Lower leg skin (tissue), 4 donors: ENCODE measurements around the gene MED27. TPM values are rescaled to one million over a fixed set of nuclear protein-coding genes. Genes with fewer than 3 reads are reported as not detected.

Source experiments
- DNase-seq, 2 donors: peaks; one replicate each; pipeline ENCODE4 v3.0.0-alpha.2; 2019; ENCODE audit warnings: low spot score in 2 of 2
- H3K4me3 ChIP-seq: fragments of 200-600 bp; sonication (generic); 2 replicates; pipeline ENCODE4 v1.5.1; 2017; ENCODE audit warnings: mild to moderate bottlenecking, low read depth; ENCODE audit not compliant: poor library complexity, severe bottlenecking
- CTCF ChIP-seq, 3 donors: fragments of 450-650 bp; IDR thresholded peaks; one replicate each; pipeline ENCODE4 v1.5.1; 2016; ENCODE audit warnings: antibody characterized with exemption in 3 of 3, mild to moderate bottlenecking in 3 of 3, moderate library complexity in 2 of 3
- POLR2A ChIP-seq, 2 donors: fragments of 450-650 bp; IDR thresholded peaks; one replicate each; pipeline ENCODE4 v1.6.1; 2016 to 2017; ENCODE audit warnings: antibody characterized with exemption in 2 of 2, mild to moderate bottlenecking in 1 of 2, moderate library complexity in 1 of 2
- WGBS, 2 donors: methylation state at CpG; one replicate each; pipeline ENCODE4 v1.1.5; 2018; 5-methylcytosine and 5-hydroxymethylcytosine counted together
- intact Hi-C: fragments of 100-400 bp; cut with DNase I; formaldehyde crosslinking; loops from one replicate; pipeline ENCODE4 v1.15.0; 2023; ENCODE audit warnings: low total_unique reads
- total RNA-seq, 4 donors: library from RNA; depleted of rRNA; stranded (reverse); fragments of >200 nt; gene quantifications; one replicate each; pipeline ENCODE4 v1.1.0, GENCODE V29; 2016

The MED27 gene
- total RNA-seq, 4 donors from 2014 or later: 15.4 to 20.3 (median 16.5) TPM

DNA sequence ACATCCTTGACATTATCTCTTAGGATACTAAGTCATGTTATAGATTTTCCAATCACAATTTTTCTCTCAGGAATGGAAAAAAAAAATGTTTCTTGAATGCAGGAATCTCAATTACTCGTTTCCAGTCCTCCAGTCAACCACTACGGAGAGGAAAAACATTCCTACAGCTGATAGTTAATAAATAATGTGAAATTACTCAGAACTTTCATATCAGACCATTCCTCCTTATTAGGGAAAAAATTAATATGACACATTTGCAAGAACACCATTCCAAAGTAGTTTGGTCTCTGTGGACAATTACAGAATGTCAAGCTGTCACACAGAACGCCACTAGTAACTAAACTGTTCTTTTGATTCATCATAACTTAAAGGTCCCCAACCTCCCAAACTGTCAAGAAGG is 31.5 kb downstream of the MED27 start:
- no peak overlapping the region for H3K4me3 ChIP-seq
- whole genome bisulfite sequencing, 2 donors: 89 to 92% methylated on average over 3 of the region's 3 CpGs
- intact Hi-C loops: no loop called here
- no peak for DNase-seq
- TF ChIP-seq CTCF (IDR thresholded peaks at IDR 0.05) (no peak), POLR2A (IDR thresholded peaks at IDR 0.05) (no peak)

DNA sequence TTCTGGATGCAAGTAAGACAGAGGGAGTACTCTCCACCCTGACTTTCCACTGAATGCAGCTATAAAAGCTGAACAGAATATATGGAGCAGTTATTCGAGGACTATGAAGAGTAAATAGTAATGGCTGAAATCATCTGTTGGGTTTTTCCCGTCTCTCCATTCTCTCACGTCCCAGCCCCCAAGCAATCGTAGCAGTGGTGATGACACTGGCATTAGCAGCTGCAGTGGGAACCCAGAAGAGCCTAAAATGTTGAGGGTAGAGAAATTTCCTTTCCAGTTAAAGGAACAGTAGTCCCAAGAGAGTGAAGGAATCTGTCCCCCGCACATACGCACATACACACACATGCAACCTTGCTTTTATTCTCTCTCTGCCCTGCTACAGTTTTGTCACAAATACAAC is 33.2 kb downstream of the MED27 start:
- no peak for TF ChIP-seq POLR2A (IDR thresholded peaks at IDR 0.05)
- no peak for TF ChIP-seq CTCF (IDR thresholded peaks at IDR 0.05)
- intact Hi-C loops: no loop called here
- WGBS, 2 donors: 60 to 71% methylated on average over 6 of the region's 6 CpGs
- DNase-seq: no peak
- H3K4me3 ChIP-seq: no peak overlapping the region

- WGBS, 2 donors: 93 to 96% methylated on average over 8 of the region's 8 CpGs
- no peak overlapping the region for H3K4me3 ChIP-seq
- no peak for DNase-seq
- TF ChIP-seq CTCF (IDR thresholded peaks at IDR 0.05): no peak
- TF ChIP-seq POLR2A (IDR thresholded peaks at IDR 0.05): no peak
- intact Hi-C loops: no loop called here
Measured at GRCh38 chr9:132044176-132044875, 35.3 kb downstream of the MED27 start.

- TF ChIP-seq CTCF (IDR thresholded peaks at IDR 0.05) (no peak), POLR2A (IDR thresholded peaks at IDR 0.05) (no peak)
- 71 to 85% methylated on average over 3 of the region's 3 CpGs for WGBS, 2 donors
- DNase-seq: no peak
- no peak overlapping the region for H3K4me3 ChIP-seq
- intact Hi-C loops: no loop called here
Measured at GRCh38 chr9:132043708-132044107, 36.0 kb downstream of the MED27 start.

GRCh38 chr9:132042324-132042723 is 37.3 kb downstream of the MED27 start:
- WGBS, 2 donors: 73 to 80% methylated on average over 4 of the region's 4 CpGs
- intact Hi-C loops: no loop called here
- TF ChIP-seq CTCF (IDR thresholded peaks at IDR 0.05) (no peak), POLR2A (IDR thresholded peaks at IDR 0.05) (no peak)
- H3K4me3 ChIP-seq: no peak overlapping the region
- no peak for DNase-seq

- no peak overlapping the region for H3K4me3 ChIP-seq
- no peak for TF ChIP-seq POLR2A (IDR thresholded peaks at IDR 0.05)
- no peak for TF ChIP-seq CTCF (IDR thresholded peaks at IDR 0.05)
- 88 to 93% methylated on average over 9 of the region's 9 CpGs for WGBS, 2 donors
- no peak for DNase-seq
- intact Hi-C loops: no loop called here
Measured at GRCh38 chr9:132041798-132042197, 37.9 kb downstream of the MED27 start.
